IMR-90 (cell line): ENCODE data around the gene CDK5RAP2. TPM values are rescaled to one million over a fixed set of nuclear protein-coding genes. Genes with fewer than 3 reads are reported as not detected.

ENCODE experiments used
- ATAC-seq: fragments of 200-7000 bp; cut with Tn5 transposase; 2 replicates; pipeline ENCODE4 v1.9.1; 2020; ENCODE audit warnings: low read depth, mild to moderate bottlenecking, moderate library complexity
- BruUV-seq: library from RNA; stranded (reverse); fragments of 400-500 nt; replicated peaks from 2 replicates; lab custom pipeline; 2021; lab: Mats Ljungman, UMichigan
- CTCF ChIA-PET: fragments of 300-600 bp; formaldehyde crosslinking; extraction: SDS; loops from one replicate; lab custom pipeline; 2021; ENCODE audit warnings: antibody characterized with exemption; lab: Yijun Ruan, JAX
- POLR2A ChIA-PET: fragments of 300-600 bp; sonication (Branson Sonifier 250); formaldehyde crosslinking; loops from one replicate; lab custom pipeline; 2022; ENCODE audit warnings: antibody characterized with exemption; ENCODE audit not compliant: unreplicated experiment; lab: Charles Lee
- DNase-seq: peaks from one replicate; pipeline ENCODE4 v3.0.0; 2013
- H2AFZ ChIP-seq: replicated peaks from 2 replicates; pipeline ENCODE3; 2013; ENCODE audit warnings: low read length, mild to moderate bottlenecking; ENCODE audit not compliant: poor library complexity
- H2AK5ac ChIP-seq: 2 replicates; pipeline ENCODE4 v1.6.1; 2013; ENCODE audit warnings: low read depth, low read length, inconsistent platforms
- H2AK9ac ChIP-seq: replicated peaks from 2 replicates; pipeline ENCODE3; 2013; ENCODE audit warnings: mild to moderate bottlenecking, low read depth, low read length, moderate library complexity; ENCODE audit not compliant: poor library complexity
- H2BK120ac ChIP-seq: 2 replicates; pipeline ENCODE4 v1.6.1; 2013; ENCODE audit warnings: low read depth, low read length, inconsistent platforms
- H2BK15ac ChIP-seq: 3 replicates; pipeline ENCODE4 v1.6.1; 2013; ENCODE audit warnings: low read depth, low read length, inconsistent platforms
- H2BK20ac ChIP-seq: 2 replicates; pipeline ENCODE4 v1.6.1; 2013; ENCODE audit warnings: low read depth, mild to moderate bottlenecking, inconsistent platforms, low read length, moderate library complexity
- H2BK5ac ChIP-seq: 2 replicates; pipeline ENCODE4 v1.6.1; 2013; ENCODE audit warnings: mild to moderate bottlenecking, low read depth, low read length, inconsistent platforms; ENCODE audit not compliant: poor library complexity, severe bottlenecking
- H3K14ac ChIP-seq: replicated peaks from 2 replicates; pipeline ENCODE4 v1.6.1; 2013; ENCODE audit warnings: low read depth, low read length, inconsistent platforms
- H3K18ac ChIP-seq: 2 replicates; pipeline ENCODE4 v1.6.1; 2013; ENCODE audit warnings: low read depth, low read length, control low read depth
- H3K23ac ChIP-seq: 2 replicates; pipeline ENCODE4 v1.6.1; 2013; ENCODE audit warnings: low read depth, low read length, inconsistent platforms
- H3K27ac ChIP-seq: 2 replicates; pipeline ENCODE4 v1.5.1; 2013; ENCODE audit warnings: mild to moderate bottlenecking, control low read depth, low read length; ENCODE audit not compliant: insufficient read depth
- H3K27me3 ChIP-seq: 2 replicates; pipeline ENCODE4 v1.6.1; 2013; ENCODE audit warnings: low read length; ENCODE audit not compliant: control insufficient read depth, insufficient read depth
- H3K36me3 ChIP-seq: 2 replicates; pipeline ENCODE4 v1.6.1; 2013; ENCODE audit warnings: low read length, mixed read lengths; ENCODE audit not compliant: control insufficient read depth, insufficient read depth
- H3K4ac ChIP-seq: 2 replicates; pipeline ENCODE4 v1.6.1; 2013; ENCODE audit warnings: low read depth, low read length, inconsistent platforms
- H3K4me1 ChIP-seq: 2 replicates; pipeline ENCODE4 v1.6.1; 2013; ENCODE audit warnings: low read length, mixed read lengths; ENCODE audit not compliant: control insufficient read depth, insufficient read depth
- H3K4me2 ChIP-seq: 2 replicates; pipeline ENCODE4 v1.6.1; 2013; ENCODE audit warnings: low read depth, mild to moderate bottlenecking, control low read depth, low read length, moderate library complexity
- H3K4me3 ChIP-seq: 2 replicates; pipeline ENCODE4 v1.5.1; 2013; ENCODE audit warnings: low read depth, mild to moderate bottlenecking, control low read depth, low read length, moderate library complexity; ENCODE audit not compliant: insufficient read depth
- H3K56ac ChIP-seq: 2 replicates; pipeline ENCODE4 v1.6.1; 2013; ENCODE audit warnings: low read length, inconsistent platforms; ENCODE audit not compliant: insufficient read depth; ENCODE audit errors: extremely low read depth
- H3K79me1 ChIP-seq, 2 experiments: 2 replicates each; pipeline ENCODE4 v1.6.1; 2013; ENCODE audit warnings: low read length in 2 of 2, inconsistent platforms in 1 of 2, low read depth in 1 of 2
- H3K9ac ChIP-seq: 2 replicates; pipeline ENCODE4 v1.6.1; 2013; ENCODE audit warnings: low read depth, low read length, control low read depth
- H3K9me1 ChIP-seq: 2 replicates; pipeline ENCODE4 v1.6.1; 2013; ENCODE audit warnings: low read length, inconsistent platforms; ENCODE audit not compliant: insufficient read depth
- H3K9me3 ChIP-seq: 2 replicates; pipeline ENCODE4 v1.6.1; 2013; ENCODE audit warnings: low read length; ENCODE audit not compliant: control insufficient read depth, insufficient read depth
- H4K20me1 ChIP-seq: 2 replicates; pipeline ENCODE4 v1.6.1; 2013; ENCODE audit warnings: low read length, inconsistent platforms; ENCODE audit not compliant: insufficient read depth
- H4K5ac ChIP-seq: 2 replicates; pipeline ENCODE4 v1.6.1; 2013; ENCODE audit warnings: mild to moderate bottlenecking, low read depth, low read length, control low read depth
- H4K8ac ChIP-seq, 2 experiments: 2 replicates each; pipeline ENCODE4 v1.6.1; 2013; ENCODE audit warnings: low read depth in 2 of 2, low read length in 2 of 2, control low read depth in 1 of 2, inconsistent platforms in 1 of 2
- H4K91ac ChIP-seq: 2 replicates; pipeline ENCODE4 v1.6.1; 2013; ENCODE audit warnings: low read depth, low read length, inconsistent platforms; ENCODE audit not compliant: insufficient read depth
- BHLHE40 ChIP-seq: fragments of 150-350 bp; IDR thresholded peaks from 2 replicates; pipeline ENCODE4 v1.6.1; 2016; ENCODE audit warnings: mild to moderate bottlenecking, low read depth, low read length
- MAFK ChIP-seq: IDR thresholded peaks from 2 replicates; pipeline ENCODE4 v1.6.1; 2012; ENCODE audit warnings: low read depth, low read length, improper control_type of control experiment
- MAZ ChIP-seq: IDR thresholded peaks from 2 replicates; pipeline ENCODE4 v1.6.1; 2012; ENCODE audit warnings: low read depth, mild to moderate bottlenecking, low read length, improper control_type of control experiment, moderate library complexity, borderline replicate concordance
- NFE2L2 ChIP-seq: fragments of 150-350 bp; IDR thresholded peaks from 2 replicates; pipeline ENCODE4 v1.6.1; 2016; ENCODE audit warnings: low read depth, mild to moderate bottlenecking, low read length
- RAD21 ChIP-seq: IDR thresholded peaks from 2 replicates; pipeline ENCODE4 v1.6.1; 2012; ENCODE audit warnings: low read length, improper control_type of control experiment
- WGBS, 2 experiments: methylation state at CpG; one replicate each; pipeline versions ENCODE4 v1.1.5 to v1.1.7; 2013; ENCODE audit warnings: missing lambda C conversion rate in 2 of 2; ENCODE audit not compliant: insufficient read length in 1 of 2; ENCODE audit errors: extremely low coverage in 2 of 2; 5-methylcytosine and 5-hydroxymethylcytosine counted together
- dilution Hi-C: fragments of 300-500 bp; cut with HindIII; formaldehyde crosslinking; loops from one replicate; pipeline ENCODE4 v1.14.3; 2018; ENCODE audit warnings: low sequenced_read_pairs; ENCODE audit not compliant: unreplicated experiment
- in situ Hi-C: fragments of 300-500 bp; cut with MboI; formaldehyde crosslinking; loops from 3 replicates; pipeline ENCODE4 v1.14.3; 2019; ENCODE audit warnings: low sequenced_read_pairs, inconsistent platforms, mixed read lengths
- intact Hi-C: fragments of 100-400 bp; cut with micrococcal nuclease; formaldehyde crosslinking; loops from 2 replicates; pipeline ENCODE4 v1.10.0; 2022
- polyA plus RNA-seq, 3 experiments: library from polyadenylated mRNA; depleted of rRNA; stranded (reverse); fragments of >200 nt; gene quantifications; 2 replicates each; pipeline ENCODE4 v1.2.3, GENCODE V29; 2012; ENCODE audit warnings: low replicate concordance in 1 of 3
- total RNA-seq: library from RNA; depleted of rRNA; stranded (reverse); fragments of >200 nt; gene quantifications from 2 replicates; pipeline ENCODE4 v1.2.3, GENCODE V29; 2012

Gene CDK5RAP2
- total and polyA plus RNA-seq, 2 of the 4 experiments (the other 2 are of a cell fraction), result 29.5 to 31.7 TPM

DNA sequence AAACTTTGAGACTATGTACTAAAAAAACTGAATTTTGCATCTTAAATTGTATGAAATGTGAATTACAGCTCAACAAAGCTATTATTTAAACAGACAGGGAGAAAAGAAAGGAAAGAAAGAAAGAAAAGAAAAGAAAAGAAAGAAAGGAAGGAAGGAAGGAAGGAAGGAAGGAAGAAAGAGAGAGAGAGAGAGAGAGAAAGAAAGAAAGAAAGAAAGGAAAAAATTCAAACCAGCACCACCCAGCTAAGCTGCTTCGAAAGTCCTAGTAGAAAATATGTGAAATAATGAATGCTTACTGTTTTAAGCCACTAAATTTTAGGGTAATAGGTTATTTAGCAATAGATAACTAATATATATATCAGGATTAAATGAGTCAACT, 31.7 kb upstream of the CDK5RAP2 start:
- dilution Hi-C loops, result no loop called here
- no peak overlapping the region for H3K56ac ChIP-seq
- BruUV-seq, result no TSS peak

More for the DNA sequence above, 31.7 kb upstream of the CDK5RAP2 start:
- H4K8ac ChIP-seq, result no peak overlapping the region
- no peak overlapping the region for H4K91ac ChIP-seq
- H3K27ac ChIP-seq, result no peak overlapping the region
- in situ Hi-C loops (loop anchor here (25.0 kb wide), 1 partner anchor 451 kb away; the partner anchor contains the start of genes C5 and CNTRL), intact Hi-C loops (no loop called here)
- H2BK15ac ChIP-seq, result no peak overlapping the region
- no peak overlapping the region for H2BK20ac ChIP-seq
- no peak overlapping the region for H3K4me2 ChIP-seq
- WGBS, 2 experiments, result no CpG with 5 or more reads among the region's 1 CpG
- H3K36me3 ChIP-seq, result peaks cover 6% of the 10 kb centered on the region
- TF ChIP-seq MAFK, result no peak
- TF ChIP-seq BHLHE40, result no peak
- TF ChIP-seq RAD21, result no peak
- TF ChIP-seq NFE2L2, result no peak
- TF ChIP-seq MAZ, result no peak
- no peak overlapping the region for H3K18ac ChIP-seq
- H3K4ac ChIP-seq, result no peak overlapping the region
- H3K9me3 ChIP-seq, result no peaks in the 10 kb centered on the region
- no peak overlapping the region for H2BK120ac ChIP-seq
- no peaks in the 10 kb centered on the region; the same call in 1 of the 2 replicates for H3K4me1 ChIP-seq
- no peak for DNase-seq
- H3K9me1 ChIP-seq, result peaks cover 2% of the 10 kb centered on the region; the same call in 1 of the 2 replicates
- CTCF ChIA-PET, result interaction anchor here (0.6 to 1.4 kb wide), 3 partner anchors 134 to 327 kb away, joined by 4 to 11 read pairs (median 4); no protein-coding TSS in a partner anchor
- H3K14ac ChIP-seq, result no peak overlapping the region
- no peak overlapping the region for H2AK5ac ChIP-seq
- POLR2A ChIA-PET, result no interaction called here
- H3K9ac ChIP-seq, result no peak overlapping the region
- H2BK5ac ChIP-seq, result no peak overlapping the region
- H3K79me1 ChIP-seq, result no peaks in the 10 kb centered on the region
- ATAC-seq, result no peak
- H4K20me1 ChIP-seq, result no peaks in the 10 kb centered on the region
- H2AK9ac ChIP-seq, result no peak overlapping the region
- H4K5ac ChIP-seq, result no peak overlapping the region
- H3K4me3 ChIP-seq, result no peak overlapping the region
- H3K27me3 ChIP-seq, result no peaks in the 10 kb centered on the region
- H2AFZ ChIP-seq, result no peak overlapping the region
- no peak overlapping the region for H3K23ac ChIP-seq
